Panc1 (cell line): ENCODE data around the gene TLX1. TPM values are rescaled to one million over a fixed set of nuclear protein-coding genes. Genes with fewer than 3 reads are reported as not detected.

Experiments
- ATAC-seq: fragments of 200-7000 bp; cut with Tn5 transposase; 2 replicates; pipeline ENCODE4 v1.9.1; 2020; ENCODE audit warnings: mild to moderate bottlenecking, moderate library complexity
- BruUV-seq: library from RNA; stranded (reverse); fragments of 400-500 nt; replicated peaks from 2 replicates; lab custom pipeline; 2021; lab: Mats Ljungman, UMichigan
- CTCF ChIA-PET: fragments of 300-600 bp; sonication (Branson Sonifier 250); formaldehyde crosslinking; loops from one replicate; lab custom pipeline; 2022; ENCODE audit warnings: antibody characterized with exemption; lab: Charles Lee
- POLR2A ChIA-PET: fragments of 300-600 bp; sonication (Branson Sonifier 250); formaldehyde crosslinking; loops from one replicate; lab custom pipeline; 2022; ENCODE audit warnings: antibody characterized with exemption; lab: Charles Lee
- DNase-seq: peaks from one replicate; pipeline ENCODE4 v3.0.0-alpha.2; 2010; ENCODE audit warnings: low read depth, low spot score
- H3K27ac ChIP-seq: 2 replicates; pipeline ENCODE4 v1.5.1; 2011; ENCODE audit warnings: mild to moderate bottlenecking, low read length, inconsistent platforms
- H3K27me3 ChIP-seq: fragments of 200-500 bp; sonication (Bioruptor generic); 2 replicates; pipeline ENCODE4 v1.6.0; 2014; ENCODE audit warnings: low read length, inconsistent platforms; ENCODE audit not compliant: control insufficient read depth, insufficient read depth
- H3K36me3 ChIP-seq: fragments of 200-500 bp; sonication (Bioruptor generic); 2 replicates; pipeline ENCODE4 v1.5.1; 2014; ENCODE audit warnings: inconsistent platforms, mild to moderate bottlenecking, low read length, moderate library complexity; ENCODE audit not compliant: control insufficient read depth, insufficient read depth
- H3K4me1 ChIP-seq: 2 replicates; pipeline ENCODE4 v1.5.1; 2011; ENCODE audit warnings: inconsistent platforms, mild to moderate bottlenecking, low read length, moderate library complexity; ENCODE audit not compliant: control insufficient read depth, insufficient read depth
- H3K4me3 ChIP-seq, 2 experiments: 2 replicates each; pipeline ENCODE4 v1.5.1; 2011 to 2012; ENCODE audit warnings: low read depth in 2 of 2, low read length in 2 of 2, mild to moderate bottlenecking in 2 of 2, inconsistent platforms in 1 of 2, moderate library complexity in 1 of 2
- H3K9me3 ChIP-seq: fragments of 200-500 bp; sonication (Bioruptor generic); 2 replicates; pipeline ENCODE4 v1.5.1; 2014; ENCODE audit warnings: low read depth, mild to moderate bottlenecking, inconsistent platforms, low read length, moderate library complexity; ENCODE audit not compliant: control insufficient read depth, insufficient read depth
- CTCF ChIP-seq: fragments of 450-650 bp; IDR thresholded peaks from 2 replicates; pipeline ENCODE4 v1.5.1; 2017; ENCODE audit warnings: mild to moderate bottlenecking
- POLR2AphosphoS5 ChIP-seq: IDR thresholded peaks from 2 replicates; pipeline ENCODE4 v1.6.1; 2012; ENCODE audit warnings: mild to moderate bottlenecking, low read depth, low read length, moderate library complexity
- SIN3A ChIP-seq: IDR thresholded peaks from 2 replicates; pipeline ENCODE4 v1.6.1; 2012; ENCODE audit warnings: low read depth, mild to moderate bottlenecking, low read length, moderate library complexity, borderline replicate concordance; ENCODE audit not compliant: insufficient read depth
- TCF7L2 ChIP-seq: IDR thresholded peaks from 2 replicates; pipeline ENCODE4 v1.6.1; 2011; ENCODE audit warnings: mild to moderate bottlenecking, low read depth, low read length, inconsistent platforms
- in situ Hi-C: cut with HindIII; loops from 2 replicates; pipeline ENCODE4 v1.10.0; 2016; ENCODE audit warnings: low sequenced_read_pairs, low pct_unique_long_range_greater_than_20kb
- intact Hi-C: fragments of 100-400 bp; cut with micrococcal nuclease; formaldehyde crosslinking; loops from one replicate; pipeline ENCODE4 v1.10.0; 2022; ENCODE audit not compliant: unreplicated experiment
- total RNA-seq: library from RNA; stranded (reverse); gene quantifications from one replicate; pipeline ENCODE4 v1.2.1, GENCODE V29; 2021; ENCODE audit not compliant: unreplicated experiment
- TF ChIP-seq, protein P1 (sequence below), 2 experiments: IDR thresholded peaks; 2 replicates each; pipeline ENCODE4 v1.6.1; 2011 to 2012; ENCODE audit warnings: low read depth in 2 of 2, control low read depth in 1 of 2, low read length in 1 of 2, mild to moderate bottlenecking in 1 of 2, moderate library complexity in 1 of 2; ENCODE audit not compliant: insufficient read depth in 1 of 2

TLX1 gene
- total RNA-seq, 1 experiment from 2014 or later = 0.13 TPM

GRCh38 chr10:101174319-101174718 is 43.2 kb downstream of the TLX1 start:
- H3K27me3 ChIP-seq = peaks cover 3% of the 10 kb centered on the region
- no peak overlapping the region for H3K27ac ChIP-seq
- in situ Hi-C loops (loop anchor here (25.0 kb wide), 1 partner anchor 113 kb away; no protein-coding TSS in a partner anchor), intact Hi-C loops (no loop called here)
- TF ChIP-seq POLR2AphosphoS5 (no peak), CTCF (no peak), SIN3A (no peak), TCF7L2 (no peak)
- TF ChIP-seq, protein P1, sequence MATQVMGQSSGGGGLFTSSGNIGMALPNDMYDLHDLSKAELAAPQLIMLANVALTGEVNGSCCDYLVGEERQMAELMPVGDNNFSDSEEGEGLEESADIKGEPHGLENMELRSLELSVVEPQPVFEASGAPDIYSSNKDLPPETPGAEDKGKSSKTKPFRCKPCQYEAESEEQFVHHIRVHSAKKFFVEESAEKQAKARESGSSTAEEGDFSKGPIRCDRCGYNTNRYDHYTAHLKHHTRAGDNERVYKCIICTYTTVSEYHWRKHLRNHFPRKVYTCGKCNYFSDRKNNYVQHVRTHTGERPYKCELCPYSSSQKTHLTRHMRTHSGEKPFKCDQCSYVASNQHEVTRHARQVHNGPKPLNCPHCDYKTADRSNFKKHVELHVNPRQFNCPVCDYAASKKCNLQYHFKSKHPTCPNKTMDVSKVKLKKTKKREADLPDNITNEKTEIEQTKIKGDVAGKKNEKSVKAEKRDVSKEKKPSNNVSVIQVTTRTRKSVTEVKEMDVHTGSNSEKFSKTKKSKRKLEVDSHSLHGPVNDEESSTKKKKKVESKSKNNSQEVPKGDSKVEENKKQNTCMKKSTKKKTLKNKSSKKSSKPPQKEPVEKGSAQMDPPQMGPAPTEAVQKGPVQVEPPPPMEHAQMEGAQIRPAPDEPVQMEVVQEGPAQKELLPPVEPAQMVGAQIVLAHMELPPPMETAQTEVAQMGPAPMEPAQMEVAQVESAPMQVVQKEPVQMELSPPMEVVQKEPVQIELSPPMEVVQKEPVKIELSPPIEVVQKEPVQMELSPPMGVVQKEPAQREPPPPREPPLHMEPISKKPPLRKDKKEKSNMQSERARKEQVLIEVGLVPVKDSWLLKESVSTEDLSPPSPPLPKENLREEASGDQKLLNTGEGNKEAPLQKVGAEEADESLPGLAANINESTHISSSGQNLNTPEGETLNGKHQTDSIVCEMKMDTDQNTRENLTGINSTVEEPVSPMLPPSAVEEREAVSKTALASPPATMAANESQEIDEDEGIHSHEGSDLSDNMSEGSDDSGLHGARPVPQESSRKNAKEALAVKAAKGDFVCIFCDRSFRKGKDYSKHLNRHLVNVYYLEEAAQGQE (IDR thresholded peaks at IDR 0.05; ENCODE audit: insufficient read depth in 1 of 2, low read depth in 2 of 2, low read length in 1 of 2) = no peak
- no peaks in the 10 kb centered on the region for H3K36me3 ChIP-seq
- ATAC-seq (no peak), DNase-seq (no peak)
- H3K4me3 ChIP-seq = no peak overlapping the region
- ChIA-PET CTCF (no interaction called here), POLR2A (interaction anchor here (0.7 kb wide), 1 partner anchor 10 kb away, joined by 3 read pairs; no protein-coding TSS in a partner anchor)
- no peaks in the 10 kb centered on the region for H3K4me1 ChIP-seq
- no TSS peak for BruUV-seq
- peaks cover 23% of the 10 kb centered on the region for H3K9me3 ChIP-seq

DNA sequence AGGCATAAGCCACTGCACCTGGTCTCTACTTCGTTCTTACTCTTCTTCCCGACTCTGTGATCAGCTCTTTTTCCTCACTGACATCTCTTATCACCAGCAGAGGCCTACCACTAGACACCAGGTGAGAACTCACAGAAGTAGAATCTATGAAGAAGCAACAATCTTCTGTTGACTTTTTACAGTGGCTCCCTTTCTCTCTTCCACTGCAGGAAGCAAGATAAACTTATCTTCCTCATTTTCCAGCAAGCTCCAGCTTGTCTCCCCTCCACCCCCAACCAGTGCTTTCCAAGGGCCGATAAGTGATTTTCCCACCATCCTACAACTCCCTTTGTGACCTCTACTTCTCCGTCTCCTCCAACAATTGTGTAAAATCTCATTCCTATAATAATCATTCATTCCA is 45.5 kb downstream of the TLX1 start:
- Histone ChIP-seq H3K4me1 (no peaks in the 10 kb centered on the region), H3K9me3 (peaks cover 23% of the 10 kb centered on the region), H3K4me3 (no peak overlapping the region), H3K27ac (no peak overlapping the region), H3K27me3 (peaks cover 4% of the 10 kb centered on the region; the same call in 1 of the 2 replicates), H3K36me3 (no peaks in the 10 kb centered on the region)
- ChIA-PET POLR2A (no interaction called here), CTCF (interaction anchor here (0.6 kb wide), 1 partner anchor 53 kb away, joined by 3 read pairs; no protein-coding TSS in a partner anchor)
- no peak for DNase-seq
- no TSS peak for BruUV-seq
- in situ Hi-C loops = no loop called here
- TF ChIP-seq, protein P1 (IDR thresholded peaks at IDR 0.05; ENCODE audit: insufficient read depth in 1 of 2, low read depth in 2 of 2, low read length in 1 of 2) = no peak
- TF ChIP-seq SIN3A = no peak
- TF ChIP-seq CTCF = no peak
- no peak for TF ChIP-seq TCF7L2
- TF ChIP-seq POLR2AphosphoS5 = no peak
- intact Hi-C loops = no loop called here
- ATAC-seq = no peak
